Measurements from ENCODE around the gene SLIT1.

GRCh38 chr10:97229322-97230015, 43.7 kb upstream of the SLIT1 start:
- no peak for TF ChIP-seq CTCF (IDR thresholded peaks at IDR 0.05)
- TF ChIP-seq POLR2A (IDR thresholded peaks at IDR 0.05), result no peak

Measured in thyroid gland (tissue), 4 donors.